Measurements from ENCODE around the gene CHD5. TPM values are rescaled to one million over a fixed set of nuclear protein-coding genes. Genes with fewer than 3 reads are reported as not detected.
A peak's percentile ranks its signal among the peaks of the same experiment; 100 is the strongest.

The CHD5 gene
- total RNA-seq, 2 donors from 2014 or later = 0.47 to 0.59 TPM

DNA sequence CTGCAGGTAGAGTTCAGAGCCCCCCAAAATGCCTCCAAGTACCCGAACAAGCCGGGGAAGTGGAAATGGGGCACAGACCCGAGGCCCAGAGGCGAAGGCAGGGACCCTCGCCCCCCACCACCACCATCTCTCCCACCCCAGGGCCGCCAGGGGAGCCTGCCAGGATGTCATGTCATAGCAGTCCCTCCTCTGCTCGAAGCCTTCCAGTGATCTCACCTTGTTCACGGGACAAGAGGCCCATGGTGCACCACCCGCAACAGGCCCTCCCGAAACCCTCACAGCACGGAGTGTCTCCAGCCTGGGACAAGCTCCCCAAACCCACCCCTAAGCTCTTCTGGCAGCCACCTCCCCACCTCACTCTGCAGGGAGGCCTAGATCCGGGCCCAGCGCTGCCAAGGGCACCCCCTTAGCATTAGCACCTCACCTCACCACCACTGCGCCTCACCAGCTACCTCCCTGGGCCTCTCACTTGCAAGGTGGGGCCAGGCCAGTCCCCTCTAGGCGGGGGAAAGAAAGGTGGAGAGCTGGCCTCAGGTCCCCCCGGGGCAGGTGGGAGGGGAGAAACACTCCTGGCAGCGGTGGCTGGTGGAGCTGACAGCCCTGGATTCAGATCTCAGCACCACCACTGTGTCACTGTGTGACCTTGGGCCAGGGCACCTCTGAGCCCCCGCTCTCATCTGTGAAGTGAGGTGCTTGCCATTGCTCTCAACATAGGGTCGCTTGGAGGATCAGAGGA, 13.3 kb downstream of the CHD5 start:
- Mint-ChIP-seq H3K27ac (no peak overlapping the region), H3K9me3 (no peaks in the 10 kb centered on the region), H3K36me3 (no peaks in the 10 kb centered on the region)
- ATAC-seq (no peak), DNase-seq (ENCODE audit: low spot score in 2 of 2) (no peak)

DNA sequence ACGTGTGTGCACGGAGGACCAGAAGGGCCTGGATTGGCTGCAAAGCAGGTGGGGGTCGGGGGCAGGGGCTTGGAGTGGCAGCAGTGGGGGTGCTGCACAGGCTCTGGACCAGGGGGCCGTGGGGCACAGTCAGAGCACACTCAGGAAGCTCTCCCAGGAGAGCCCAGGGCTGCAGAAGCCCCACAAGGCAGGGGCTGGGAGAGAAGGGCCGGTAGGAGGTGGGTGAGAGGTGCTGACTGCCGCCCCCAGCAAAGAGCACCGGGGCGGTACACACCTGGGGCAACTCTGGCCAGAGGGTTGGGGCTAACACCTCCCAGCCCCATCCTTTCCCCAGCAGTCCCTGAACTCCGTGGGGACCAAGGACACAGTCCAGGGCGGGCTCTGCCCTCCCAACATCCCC, 13.9 kb downstream of the CHD5 start:
- Mint-ChIP-seq H3K27ac (no peak overlapping the region), H3K9me3 (no peaks in the 10 kb centered on the region), H3K36me3 (no peaks in the 10 kb centered on the region)
- DNase-seq (ENCODE audit: low spot score in 2 of 2) (no peak), ATAC-seq (no peak)

DNA sequence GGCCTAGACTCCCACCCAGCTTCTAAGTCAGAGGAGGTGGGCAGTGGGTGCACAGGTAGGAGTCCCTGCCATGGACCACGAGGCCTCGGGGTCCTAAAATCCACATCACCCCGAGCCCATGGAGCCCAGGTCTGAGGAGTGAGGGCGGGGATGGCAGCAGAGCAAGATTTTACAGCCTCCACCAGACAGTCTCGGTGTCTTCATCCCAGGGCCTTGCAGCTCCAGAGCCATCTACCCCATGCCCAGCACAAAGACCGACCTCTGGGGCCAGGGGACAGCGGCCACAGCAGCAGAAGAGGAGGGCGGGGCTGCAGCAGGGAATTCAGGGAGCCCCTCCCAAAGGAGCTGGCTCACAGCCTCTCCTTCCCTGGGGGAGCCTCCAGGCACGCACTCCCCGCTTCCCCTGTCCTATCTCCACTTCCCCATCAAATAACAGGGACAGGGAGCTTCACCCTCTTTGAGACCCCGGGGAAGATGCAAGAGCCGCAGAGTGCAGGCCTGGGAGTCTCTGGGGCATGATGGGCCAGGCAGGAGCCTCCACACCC, 14.6 kb downstream of the CHD5 start:
- no peak overlapping the region for H3K27ac Mint-ChIP-seq
- no peak for ATAC-seq
- DNase-seq (ENCODE audit: low spot score in 2 of 2) = no peak
- no peaks in the 10 kb centered on the region for H3K36me3 Mint-ChIP-seq
- H3K9me3 Mint-ChIP-seq = no peaks in the 10 kb centered on the region

DNA sequence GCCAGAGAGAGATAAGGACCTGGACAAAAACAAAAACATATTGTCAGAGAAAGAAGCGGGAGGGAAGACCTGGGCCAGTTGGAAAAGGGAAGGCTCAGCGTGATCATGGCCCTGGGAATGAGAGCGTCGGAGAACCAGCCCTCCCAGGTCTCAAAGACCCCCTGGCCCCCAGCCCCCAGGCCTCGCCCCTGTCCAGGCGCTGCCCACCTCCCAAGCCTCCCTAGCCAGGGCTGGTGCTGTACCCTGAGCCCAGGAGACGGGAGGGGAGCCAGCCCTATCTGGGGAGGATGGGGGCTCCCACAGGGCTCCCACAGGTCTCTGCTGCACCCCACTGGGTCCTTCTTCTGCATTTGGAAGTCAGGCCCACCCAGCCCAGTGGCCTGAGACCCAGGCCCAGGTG, 15.1 kb downstream of the CHD5 start:
- no peaks in the 10 kb centered on the region for H3K36me3 Mint-ChIP-seq
- no peaks in the 10 kb centered on the region for H3K9me3 Mint-ChIP-seq
- DNase-seq (ENCODE audit: low spot score in 2 of 2) (no peak), ATAC-seq (no peak)
- H3K27ac Mint-ChIP-seq = no peak overlapping the region

DNA sequence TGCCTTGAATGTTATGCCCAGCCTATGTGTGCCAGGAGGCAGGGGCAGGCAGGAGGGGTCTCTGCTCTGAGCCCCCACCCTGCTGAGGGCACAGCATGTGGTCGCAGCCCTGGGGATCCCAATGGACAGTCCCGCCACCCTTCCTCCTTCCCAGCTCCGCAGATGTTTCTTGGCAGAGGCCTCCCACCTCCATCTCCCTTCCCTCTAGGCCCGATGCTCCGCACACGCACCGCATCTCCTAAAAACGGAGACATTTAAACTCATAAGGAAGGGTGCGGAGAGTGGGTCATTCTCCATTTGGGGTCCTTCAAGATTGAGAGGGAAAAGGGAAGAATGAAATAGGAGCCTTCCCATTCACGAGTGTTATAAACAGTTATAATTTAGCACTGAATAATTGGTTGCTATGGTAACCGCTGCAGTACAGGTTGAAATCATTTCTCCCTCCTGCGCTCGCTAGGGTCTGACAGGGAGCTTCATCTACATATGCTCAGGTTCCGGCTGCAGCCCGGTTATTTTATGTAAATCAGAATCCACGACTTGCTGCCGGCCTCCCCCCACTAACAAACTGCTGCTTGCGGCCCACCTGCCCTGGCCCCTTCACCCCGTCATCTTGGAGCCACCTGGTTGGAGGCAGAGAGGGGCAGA, 16.0 kb downstream of the CHD5 start:
- Mint-ChIP-seq H3K27ac (no peak overlapping the region), H3K36me3 (no peaks in the 10 kb centered on the region), H3K9me3 (no peaks in the 10 kb centered on the region)
- ATAC-seq (no peak), DNase-seq (ENCODE audit: low spot score in 2 of 2) (no peak)

DNA sequence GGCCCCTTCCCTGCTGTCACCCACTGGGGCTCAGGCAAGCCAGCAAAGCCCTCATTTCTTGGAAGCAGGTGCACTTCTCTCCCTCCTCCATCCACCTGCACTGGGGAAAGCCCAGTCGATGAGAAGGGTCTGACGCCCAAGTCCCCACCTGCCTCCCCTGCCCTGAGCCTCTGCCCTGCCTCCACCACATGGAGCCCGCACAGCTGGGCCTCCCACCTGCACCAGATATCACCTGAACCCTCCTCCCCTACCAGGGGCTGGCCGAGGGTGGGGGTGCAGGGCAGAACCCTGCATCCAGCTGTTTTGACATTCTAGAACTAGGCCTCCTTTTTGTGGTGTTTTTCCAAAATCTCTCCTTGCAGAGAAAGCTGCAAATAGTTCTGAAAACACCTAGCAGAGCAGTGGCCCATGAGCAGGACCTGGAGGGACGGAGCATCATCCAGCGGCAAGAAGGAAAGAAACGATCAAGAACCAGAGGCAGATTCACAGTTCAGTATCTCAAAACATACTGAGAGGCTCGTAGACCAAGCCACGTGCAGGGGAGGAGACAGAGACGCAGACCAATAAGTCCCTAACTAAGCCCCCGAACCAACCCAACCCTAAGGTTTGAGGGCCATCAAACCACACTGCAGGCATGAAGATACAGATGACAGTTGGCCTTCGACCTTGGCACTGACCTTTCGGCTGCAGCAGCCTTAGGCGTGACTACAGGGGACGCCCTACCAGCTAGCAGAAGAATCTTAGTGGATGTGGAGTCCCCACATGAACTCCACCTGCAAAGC, 16.7 kb downstream of the CHD5 start:
- H3K36me3 Mint-ChIP-seq = no peaks in the 10 kb centered on the region
- no peaks in the 10 kb centered on the region for H3K9me3 Mint-ChIP-seq
- ATAC-seq (no peak), DNase-seq (ENCODE audit: low spot score in 2 of 2) (no peak)
- H3K27ac Mint-ChIP-seq = no peak overlapping the region

DNA sequence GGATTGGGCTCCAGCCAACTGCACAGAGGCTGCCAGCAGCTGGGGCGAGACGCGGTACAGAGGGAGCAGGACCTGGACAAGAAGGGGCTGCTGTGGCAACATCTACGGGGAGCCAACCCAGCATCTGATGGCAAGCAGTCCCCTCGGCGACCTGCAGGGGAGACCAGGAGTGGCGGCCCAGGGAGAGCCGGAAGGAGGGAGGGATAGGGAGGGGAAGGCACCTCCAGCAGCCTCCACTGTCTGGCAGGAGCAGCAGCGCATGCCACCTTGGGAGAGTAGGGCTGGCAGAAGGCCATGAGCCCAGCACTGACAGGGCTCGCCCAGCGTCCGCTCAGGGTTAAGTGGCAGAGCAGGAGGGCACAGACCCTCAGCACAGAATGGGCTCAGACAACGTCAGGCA, 17.3 kb downstream of the CHD5 start:
- DNase-seq (ENCODE audit: low spot score in 2 of 2) (no peak), ATAC-seq (no peak)
- no peaks in the 10 kb centered on the region for H3K9me3 Mint-ChIP-seq
- no peak overlapping the region for H3K27ac Mint-ChIP-seq
- H3K36me3 Mint-ChIP-seq = no peaks in the 10 kb centered on the region

DNA sequence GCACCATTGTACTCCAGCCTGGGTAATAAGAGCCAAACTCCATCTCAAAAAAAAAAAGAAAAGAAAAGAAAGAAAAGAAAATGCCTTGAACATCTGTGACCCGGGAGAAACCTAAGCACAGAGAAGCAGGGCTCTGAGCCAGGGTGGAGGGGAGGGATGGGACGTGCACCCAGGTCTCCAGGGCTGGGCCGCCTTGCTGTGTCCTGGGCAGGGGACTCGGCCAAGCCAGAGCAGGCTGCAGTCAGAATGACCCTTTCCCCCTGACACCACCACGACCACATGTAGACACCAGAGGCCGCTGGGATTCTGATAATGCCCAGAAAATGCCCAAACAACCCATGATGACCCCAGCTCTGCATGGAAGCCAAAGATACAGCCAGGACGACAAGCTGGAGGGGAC, 17.8 kb downstream of the CHD5 start:
- H3K27ac Mint-ChIP-seq = no peak overlapping the region
- ATAC-seq (no peak), DNase-seq (ENCODE audit: low spot score in 2 of 2) (no peak)

DNA sequence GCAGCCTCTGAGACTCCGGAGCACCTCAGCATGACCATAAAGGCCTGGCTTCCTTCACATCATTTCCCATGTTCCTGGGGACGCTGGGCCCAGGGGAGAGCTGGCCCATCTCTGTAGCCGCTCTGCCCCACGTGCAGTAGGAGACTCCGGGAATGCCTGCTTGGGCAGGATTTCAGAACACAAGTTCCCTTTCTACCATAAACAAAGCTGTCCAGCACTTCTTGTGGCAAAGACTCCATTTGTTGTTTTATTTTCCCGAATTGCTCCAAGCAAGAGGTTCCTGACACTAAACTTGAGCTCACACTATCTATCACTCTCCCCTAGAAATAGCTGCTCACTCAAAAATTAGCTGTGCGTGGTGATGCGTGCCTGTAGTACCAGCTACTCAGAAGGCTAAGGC, 21.9 kb downstream of the CHD5 start:
- ATAC-seq (no peak), DNase-seq (ENCODE audit: low spot score in 2 of 2) (no peak)
- Mint-ChIP-seq H3K9me3 (no peaks in the 10 kb centered on the region), H3K27ac (no peak overlapping the region), H3K36me3 (no peaks in the 10 kb centered on the region)

More for the DNA sequence above, 17.8 kb downstream of the CHD5 start:
- Mint-ChIP-seq H3K36me3 (no peaks in the 10 kb centered on the region), H3K9me3 (no peaks in the 10 kb centered on the region)

DNA sequence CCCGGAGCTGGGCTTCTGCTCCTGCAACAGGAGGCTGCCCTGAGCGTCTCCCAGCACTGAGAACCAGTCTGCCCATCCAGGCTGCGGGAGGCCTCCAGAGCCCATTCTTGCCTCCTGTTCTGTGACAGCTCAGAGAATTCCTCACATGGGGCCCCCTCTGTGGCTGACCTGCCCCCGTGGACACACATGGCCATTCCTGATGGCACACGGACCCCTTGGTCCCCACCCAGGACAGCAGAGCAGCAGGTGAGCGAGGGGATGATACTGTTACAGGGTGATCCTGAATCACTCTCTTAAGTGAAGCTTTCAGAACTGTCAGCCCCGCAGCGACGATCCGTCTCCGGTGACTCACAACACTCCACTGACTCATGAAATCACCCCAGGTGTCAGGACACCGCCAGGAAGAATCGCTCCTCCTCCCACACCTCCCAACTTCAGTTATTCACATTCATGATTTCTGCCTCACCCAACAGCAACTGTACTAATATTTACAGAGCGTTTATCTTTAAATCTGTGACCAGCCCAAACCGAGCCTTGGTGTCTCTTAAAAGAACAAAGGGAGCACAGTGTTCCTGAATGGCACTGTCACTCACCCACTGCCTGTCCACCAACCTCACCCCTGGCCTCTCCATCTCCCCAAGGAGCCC, 22.5 kb downstream of the CHD5 start:
- ATAC-seq (peak; percentile 83 to 93), DNase-seq (ENCODE audit: low spot score in 2 of 2) (peak in 1 of 2 donors; percentile 31)
- Mint-ChIP-seq H3K36me3 (no peaks in the 10 kb centered on the region), H3K27ac (no peak overlapping the region), H3K9me3 (no peaks in the 10 kb centered on the region)

DNA sequence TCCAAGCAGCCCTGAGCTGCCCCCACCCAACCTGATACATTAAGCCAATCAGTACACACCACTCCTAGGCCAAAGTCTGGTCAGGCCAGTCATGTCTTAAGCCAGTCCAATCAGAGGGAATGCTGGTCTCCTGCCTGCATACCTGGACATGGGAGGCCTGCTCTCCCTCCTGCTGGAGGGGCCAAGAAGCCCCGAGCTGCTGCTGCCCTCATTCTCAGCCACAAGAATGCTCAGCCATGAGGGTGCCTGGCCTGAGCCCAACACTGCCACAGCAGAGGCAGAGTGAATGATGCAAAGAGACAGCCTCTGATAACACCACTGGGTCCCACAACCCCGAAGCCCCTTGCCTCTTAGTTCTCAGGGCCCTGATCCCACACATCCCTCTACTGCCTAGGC, 23.0 kb downstream of the CHD5 start:
- no peak overlapping the region for H3K27ac Mint-ChIP-seq
- H3K36me3 Mint-ChIP-seq = no peaks in the 10 kb centered on the region
- DNase-seq (ENCODE audit: low spot score in 2 of 2) (no peak), ATAC-seq (peak in 1 of 2 donors; percentile 10)
- no peaks in the 10 kb centered on the region for H3K9me3 Mint-ChIP-seq

DNA sequence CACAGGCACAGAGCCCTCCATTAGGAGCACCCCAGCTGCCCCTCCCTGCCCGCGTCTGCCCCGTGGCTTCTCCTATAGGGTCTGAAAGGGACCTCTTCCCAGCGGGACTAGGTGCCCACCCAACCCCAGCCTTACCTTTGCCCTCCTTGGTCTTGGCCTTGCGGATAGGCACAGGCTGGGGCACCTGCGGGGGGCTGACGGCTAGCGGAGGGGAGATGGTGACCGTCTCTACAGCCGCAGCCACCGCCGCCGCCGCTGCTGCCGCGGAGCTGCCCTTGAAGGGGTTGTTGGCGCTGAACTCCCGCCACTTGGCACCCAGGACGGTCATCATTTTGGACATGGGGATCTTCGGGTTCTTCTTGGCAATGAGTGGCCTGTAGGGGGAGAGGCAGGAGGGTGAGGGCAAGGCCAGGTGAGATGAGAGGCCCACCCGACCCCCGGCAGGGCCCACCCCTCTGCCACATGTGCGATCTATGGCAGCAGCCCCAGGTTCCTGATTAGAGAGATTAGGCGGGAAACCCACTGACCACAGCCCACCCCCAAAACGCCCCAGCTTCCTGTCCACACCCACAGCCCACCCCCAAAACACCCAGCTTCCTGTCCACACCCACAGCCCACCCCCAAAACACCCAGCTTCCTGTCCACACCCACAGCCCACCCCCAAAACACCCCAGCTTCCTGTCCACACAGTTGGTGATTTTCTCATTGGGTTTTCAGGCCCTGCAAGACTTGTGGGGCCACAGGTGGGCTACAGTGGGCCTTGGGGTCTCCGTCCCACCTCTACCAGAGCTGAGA, 25.4 kb downstream of the CHD5 start:
- Mint-ChIP-seq H3K27ac (no peak overlapping the region), H3K9me3 (no peaks in the 10 kb centered on the region), H3K36me3 (no peaks in the 10 kb centered on the region)
- ATAC-seq (no peak), DNase-seq (ENCODE audit: low spot score in 2 of 2) (no peak)

DNA sequence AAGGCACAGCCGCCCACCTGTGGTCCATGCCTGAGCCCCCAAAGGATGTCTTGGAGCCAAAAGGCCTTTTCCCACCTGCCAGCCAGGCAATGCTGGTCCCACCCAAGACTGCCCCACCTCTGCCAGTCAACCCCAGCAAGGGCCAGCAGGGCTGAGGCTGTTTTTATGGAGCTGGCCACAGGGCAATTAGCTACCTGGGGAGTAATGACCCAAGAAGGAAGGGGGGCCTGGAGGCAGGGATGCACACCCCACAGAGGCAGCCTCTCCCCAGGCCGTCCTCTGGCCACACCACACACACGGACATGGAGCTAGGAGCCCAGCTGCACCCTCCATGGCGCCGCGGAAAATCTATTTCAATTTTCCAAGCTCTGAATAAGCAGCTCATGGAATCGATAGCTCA, 27.2 kb downstream of the CHD5 start:
- H3K36me3 Mint-ChIP-seq = no peaks in the 10 kb centered on the region

DNA sequence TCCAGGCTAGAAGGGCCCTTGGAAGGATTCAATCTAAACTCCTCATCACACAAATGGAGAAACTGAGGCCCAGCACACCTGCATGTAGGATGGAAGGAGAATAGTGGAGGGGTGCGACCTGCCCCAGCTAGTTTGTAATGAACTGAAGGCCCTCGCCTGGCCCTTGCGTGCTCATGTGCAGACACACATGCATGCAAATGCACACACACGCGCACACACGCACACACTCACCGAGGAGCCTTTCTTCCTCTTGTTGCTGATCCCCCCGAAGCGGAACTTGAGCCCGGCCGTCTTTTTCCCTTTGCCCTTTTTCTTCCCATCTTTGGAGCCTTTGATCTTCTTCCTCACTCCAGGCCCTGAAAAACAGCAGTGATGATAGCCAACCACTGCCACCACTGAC, 27.9 kb downstream of the CHD5 start:
- no peaks in the 10 kb centered on the region for H3K36me3 Mint-ChIP-seq
- no peak for ATAC-seq
- H3K27ac Mint-ChIP-seq = no peak overlapping the region
- no peak for DNase-seq (ENCODE audit: low spot score in 2 of 2)
- H3K9me3 Mint-ChIP-seq = no peaks in the 10 kb centered on the region

More for the DNA sequence above, 27.2 kb downstream of the CHD5 start:
- ATAC-seq = no peak
- no peak for DNase-seq (ENCODE audit: low spot score in 2 of 2)
- H3K27ac Mint-ChIP-seq = no peak overlapping the region
- no peaks in the 10 kb centered on the region for H3K9me3 Mint-ChIP-seq

DNA sequence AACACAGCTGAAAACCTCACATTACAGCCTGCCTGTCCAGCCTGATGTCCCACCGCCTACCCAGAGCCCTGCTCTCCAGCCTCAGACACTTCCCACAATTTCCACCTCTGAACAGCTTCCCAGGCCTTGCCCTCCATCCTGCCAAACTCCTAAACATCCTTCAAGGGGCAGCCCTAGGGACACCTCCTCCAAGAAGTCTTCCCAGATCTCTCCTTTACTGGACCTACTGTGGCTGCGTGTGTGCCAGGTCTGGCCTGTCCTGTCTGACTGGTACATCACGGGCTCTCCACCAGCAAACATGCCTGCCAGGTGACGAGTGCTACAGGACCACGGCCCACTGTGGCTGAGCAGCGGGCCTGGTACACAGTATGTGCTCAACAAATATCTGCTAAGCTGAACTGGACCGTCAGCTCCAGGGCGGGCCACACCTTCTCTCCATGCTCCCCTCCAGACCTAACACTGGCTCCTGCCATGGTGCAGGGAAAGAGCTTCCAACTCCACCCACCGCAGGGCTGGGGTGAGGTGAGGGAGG, 28.8 kb downstream of the CHD5 start:
- no peaks in the 10 kb centered on the region for H3K9me3 Mint-ChIP-seq
- no peaks in the 10 kb centered on the region for H3K36me3 Mint-ChIP-seq
- H3K27ac Mint-ChIP-seq = no peak overlapping the region
- ATAC-seq (no peak), DNase-seq (ENCODE audit: low spot score in 2 of 2) (no peak)

All from activated naive CD4-positive, alpha-beta T cell treated with anti-CD3 and anti-CD28 coated beads, Interleukin-2, amount 50 U/mL, for 72 hours (primary cell).